Astrocyte (in vitro differentiated cells and primary cell): ENCODE measurements around the gene KIAA1328. TPM values are rescaled to one million over a fixed set of nuclear protein-coding genes. Genes with fewer than 3 reads are reported as not detected.

Source experiments
- DNase-seq: peaks from one replicate; pipeline ENCODE4 v3.0.0-alpha.2; 2010; ENCODE audit warnings: low read depth
- FAIRE-seq: peaks from 2 replicates; lab custom pipeline; 2011; peaks lifted over from hg19 to GRCh38; lab: Jason Lieb, UNC
- H2AFZ ChIP-seq: 2 replicates; pipeline ENCODE4 v1.6.0; 2012; ENCODE audit warnings: low read depth, low read length, inconsistent platforms
- H3K27ac ChIP-seq: 2 replicates; pipeline ENCODE4 v1.5.1; 2011; ENCODE audit warnings: low read depth, low read length, inconsistent platforms
- H3K27me3 ChIP-seq: 2 replicates; pipeline ENCODE4 v1.6.0; 2011; ENCODE audit warnings: low read length, inconsistent platforms; ENCODE audit not compliant: insufficient read depth
- H3K36me3 ChIP-seq: 2 replicates; pipeline ENCODE4 v1.5.1; 2011; ENCODE audit warnings: low read length, inconsistent platforms; ENCODE audit not compliant: insufficient read depth
- H3K4me1 ChIP-seq: 2 replicates; pipeline ENCODE4 v1.5.1; 2011; ENCODE audit warnings: low read length, inconsistent platforms; ENCODE audit not compliant: insufficient read depth
- H3K4me2 ChIP-seq: 2 replicates; pipeline ENCODE4 v1.6.0; 2012; ENCODE audit warnings: low read length, inconsistent platforms
- H3K4me3 ChIP-seq: 2 replicates; pipeline ENCODE4 v1.5.1; 2011; ENCODE audit warnings: low read depth, mild to moderate bottlenecking, low read length, inconsistent platforms; ENCODE audit not compliant: insufficient read depth
- H3K79me2 ChIP-seq: 2 replicates; pipeline ENCODE4 v1.6.0; 2012; ENCODE audit warnings: mild to moderate bottlenecking, low read length, inconsistent platforms; ENCODE audit not compliant: insufficient read depth
- H3K9ac ChIP-seq: 2 replicates; pipeline ENCODE4 v1.6.0; 2012; ENCODE audit warnings: mild to moderate bottlenecking, low read length, inconsistent platforms
- H3K9me3 ChIP-seq: 2 replicates; pipeline ENCODE4 v1.5.1; 2012; ENCODE audit warnings: low read depth, mild to moderate bottlenecking, low read length, inconsistent platforms; ENCODE audit not compliant: insufficient read depth
- H4K20me1 ChIP-seq: 2 replicates; pipeline ENCODE4 v1.6.0; 2012; ENCODE audit warnings: low read length, inconsistent platforms; ENCODE audit not compliant: insufficient read depth
- H3K27ac Mint-ChIP-seq: one replicate; pipeline ENCODE4 v1.8.0; 2021; ENCODE audit warnings: mild to moderate bottlenecking, mixed read lengths; ENCODE audit not compliant: unreplicated experiment
- H3K27me3 Mint-ChIP-seq: one replicate; pipeline ENCODE4 v1.8.0; 2021; ENCODE audit warnings: low read depth, mixed read lengths; ENCODE audit not compliant: unreplicated experiment
- H3K36me3 Mint-ChIP-seq: one replicate; pipeline ENCODE4 v1.8.0; 2021; ENCODE audit warnings: low read depth, mixed read lengths; ENCODE audit not compliant: unreplicated experiment
- H3K4me1 Mint-ChIP-seq: one replicate; pipeline ENCODE4 v1.8.0; 2021; ENCODE audit warnings: low read depth, mixed read lengths; ENCODE audit not compliant: unreplicated experiment
- H3K4me3 Mint-ChIP-seq: one replicate; pipeline ENCODE4 v1.8.0; 2021; ENCODE audit warnings: mild to moderate bottlenecking, moderate library complexity, mixed read lengths; ENCODE audit not compliant: unreplicated experiment
- H3K9me3 Mint-ChIP-seq: one replicate; pipeline ENCODE4 v1.8.0; 2021; ENCODE audit warnings: mild to moderate bottlenecking, mixed read lengths; ENCODE audit not compliant: unreplicated experiment
- EZH2 ChIP-seq: IDR thresholded peaks from 2 replicates; pipeline ENCODE4 v1.6.1; 2012; ENCODE audit warnings: mild to moderate bottlenecking, low read length, inconsistent platforms; ENCODE audit not compliant: insufficient read depth
- total RNA-seq: library from RNA; stranded (reverse); gene quantifications from 2 replicates; pipeline ENCODE4 v1.2.1, GENCODE V29; 2021
- TF ChIP-seq, protein P1 (sequence below): IDR thresholded peaks from 2 replicates; pipeline ENCODE4 v1.5.1; 2011; ENCODE audit warnings: low read depth, mild to moderate bottlenecking, inconsistent platforms, low read length, moderate library complexity; ENCODE audit not compliant: insufficient read depth

Gene KIAA1328
- total RNA-seq, 1 donor from 2014 or later = 3.7 TPM

DNA sequence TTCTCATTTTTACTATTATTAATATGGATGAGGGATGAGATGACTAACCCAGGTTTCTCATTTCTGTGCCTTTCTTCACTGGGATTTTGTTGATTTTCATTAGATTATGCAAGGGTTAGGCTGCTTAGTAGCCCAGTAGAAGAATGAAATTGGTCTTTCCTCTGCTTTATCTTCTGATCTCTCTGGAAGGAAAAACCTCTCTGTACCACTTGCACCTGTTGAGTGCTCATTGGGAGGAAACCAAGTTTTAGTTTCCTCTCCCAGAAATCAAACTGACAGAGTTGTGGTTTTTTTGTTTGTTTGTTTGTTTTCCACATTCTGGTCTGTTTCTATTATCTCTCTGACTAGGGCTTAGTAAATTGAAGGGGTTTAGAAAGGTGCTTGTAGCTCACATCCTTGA lies 60.8 kb downstream of the KIAA1328 start:
- Mint-ChIP-seq H3K27ac (no peak overlapping the region), H3K9me3 (no peaks in the 10 kb centered on the region), H3K36me3 (no peaks in the 10 kb centered on the region), H3K4me1 (no peaks in the 10 kb centered on the region), H3K4me3 (no peak overlapping the region), H3K27me3 (no peaks in the 10 kb centered on the region)
- TF ChIP-seq, protein P1, sequence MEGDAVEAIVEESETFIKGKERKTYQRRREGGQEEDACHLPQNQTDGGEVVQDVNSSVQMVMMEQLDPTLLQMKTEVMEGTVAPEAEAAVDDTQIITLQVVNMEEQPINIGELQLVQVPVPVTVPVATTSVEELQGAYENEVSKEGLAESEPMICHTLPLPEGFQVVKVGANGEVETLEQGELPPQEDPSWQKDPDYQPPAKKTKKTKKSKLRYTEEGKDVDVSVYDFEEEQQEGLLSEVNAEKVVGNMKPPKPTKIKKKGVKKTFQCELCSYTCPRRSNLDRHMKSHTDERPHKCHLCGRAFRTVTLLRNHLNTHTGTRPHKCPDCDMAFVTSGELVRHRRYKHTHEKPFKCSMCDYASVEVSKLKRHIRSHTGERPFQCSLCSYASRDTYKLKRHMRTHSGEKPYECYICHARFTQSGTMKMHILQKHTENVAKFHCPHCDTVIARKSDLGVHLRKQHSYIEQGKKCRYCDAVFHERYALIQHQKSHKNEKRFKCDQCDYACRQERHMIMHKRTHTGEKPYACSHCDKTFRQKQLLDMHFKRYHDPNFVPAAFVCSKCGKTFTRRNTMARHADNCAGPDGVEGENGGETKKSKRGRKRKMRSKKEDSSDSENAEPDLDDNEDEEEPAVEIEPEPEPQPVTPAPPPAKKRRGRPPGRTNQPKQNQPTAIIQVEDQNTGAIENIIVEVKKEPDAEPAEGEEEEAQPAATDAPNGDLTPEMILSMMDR = no peak
- no peak for TF ChIP-seq EZH2
- H2AFZ ChIP-seq = no peak overlapping the region
- H3K9me3 ChIP-seq = no peaks in the 10 kb centered on the region
- no peak overlapping the region for H3K27ac ChIP-seq
- no peak for FAIRE-seq
- H4K20me1 ChIP-seq = no peaks in the 10 kb centered on the region
- no peak overlapping the region for H3K9ac ChIP-seq
- H3K4me1 ChIP-seq = no peaks in the 10 kb centered on the region
- no peak overlapping the region for H3K4me2 ChIP-seq
- no peak for DNase-seq
- H3K79me2 ChIP-seq = no peaks in the 10 kb centered on the region
- no peak overlapping the region for H3K4me3 ChIP-seq
- no peaks in the 10 kb centered on the region for H3K36me3 ChIP-seq
- no peaks in the 10 kb centered on the region for H3K27me3 ChIP-seq

DNA sequence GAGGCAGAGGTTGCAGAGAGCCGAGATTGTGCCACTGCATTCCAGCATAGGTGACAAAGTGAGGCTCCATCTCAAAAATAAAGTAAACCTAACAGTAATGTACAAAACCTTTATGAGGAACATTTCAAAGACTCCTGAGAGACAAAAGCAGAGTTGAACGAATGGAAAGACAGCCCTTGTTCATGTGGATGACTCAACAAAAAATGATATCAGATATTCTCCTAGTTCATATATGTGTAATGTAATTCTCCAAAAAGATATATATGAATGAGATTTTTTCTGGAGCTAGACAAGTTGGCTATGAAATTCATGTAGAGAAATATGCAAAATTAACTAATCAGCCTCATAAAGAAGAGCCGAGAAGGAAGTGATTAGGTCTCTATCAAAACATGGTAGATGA lies 61.7 kb downstream of the KIAA1328 start:
- Mint-ChIP-seq H3K9me3 (no peaks in the 10 kb centered on the region), H3K27ac (no peak overlapping the region), H3K4me1 (no peaks in the 10 kb centered on the region), H3K27me3 (no peaks in the 10 kb centered on the region), H3K4me3 (no peak overlapping the region), H3K36me3 (no peaks in the 10 kb centered on the region)
- Histone ChIP-seq H3K4me3 (no peak overlapping the region), H3K27me3 (no peaks in the 10 kb centered on the region), H3K4me1 (no peaks in the 10 kb centered on the region), H3K36me3 (no peaks in the 10 kb centered on the region), H3K9me3 (no peaks in the 10 kb centered on the region), H3K4me2 (no peak overlapping the region), H3K79me2 (no peaks in the 10 kb centered on the region), H3K9ac (no peak overlapping the region), H3K27ac (no peak overlapping the region), H4K20me1 (no peaks in the 10 kb centered on the region), H2AFZ (no peak overlapping the region)
- FAIRE-seq (no peak), DNase-seq (no peak)
- TF ChIP-seq, protein P1 = no peak
- TF ChIP-seq EZH2 = no peak

DNA sequence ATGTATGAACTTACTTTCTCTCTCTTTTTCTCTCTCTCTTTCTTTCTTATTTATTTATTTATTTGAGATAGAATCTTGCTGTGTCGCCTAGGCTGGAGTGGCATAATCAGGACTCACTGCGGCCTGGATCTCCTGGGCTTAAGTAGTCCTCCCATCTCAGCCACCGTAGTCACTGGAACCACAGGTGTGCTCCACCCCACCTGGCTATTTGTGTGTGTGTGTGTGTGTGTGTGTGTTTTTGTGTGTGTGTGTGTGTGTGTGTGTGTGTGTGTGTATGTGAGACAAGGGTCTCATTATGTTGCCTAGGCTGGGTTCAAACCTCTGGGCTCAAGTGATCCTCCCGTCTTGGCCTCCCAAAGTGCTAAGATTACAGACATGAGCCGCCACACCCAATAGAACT lies 64.3 kb downstream of the KIAA1328 start:
- H3K9me3 Mint-ChIP-seq = no peaks in the 10 kb centered on the region
- Histone ChIP-seq H3K27ac (no peak overlapping the region), H3K9me3 (no peaks in the 10 kb centered on the region), H4K20me1 (no peaks in the 10 kb centered on the region), H2AFZ (no peak overlapping the region), H3K4me3 (no peak overlapping the region), H3K36me3 (no peaks in the 10 kb centered on the region), H3K27me3 (no peaks in the 10 kb centered on the region), H3K9ac (no peak overlapping the region), H3K4me2 (no peak overlapping the region), H3K4me1 (no peaks in the 10 kb centered on the region), H3K79me2 (no peaks in the 10 kb centered on the region)
- H3K4me1 Mint-ChIP-seq = no peaks in the 10 kb centered on the region
- no peak overlapping the region for H3K27ac Mint-ChIP-seq
- H3K36me3 Mint-ChIP-seq = no peaks in the 10 kb centered on the region
- DNase-seq (no peak), FAIRE-seq (no peak)
- H3K4me3 Mint-ChIP-seq = no peak overlapping the region
- TF ChIP-seq, protein P1 = no peak
- no peak for TF ChIP-seq EZH2
- no peaks in the 10 kb centered on the region for H3K27me3 Mint-ChIP-seq
